ENCODE data around the gene SHC3. TPM values are rescaled to one million over a fixed set of nuclear protein-coding genes. Genes with fewer than 3 reads are reported as not detected.

SHC3 gene
- total and polyA plus RNA-seq, 9 of the 15 experiments (the other 6 are each of a cell fraction or from before 2014, with no cell fraction given), result not detected

- TF ChIP-seq CHD7 (IDR thresholded peaks at IDR 0.05; ENCODE audit: low read depth, low read length) (no peak), RBM17 (IDR thresholded peaks at IDR 0.05; ENCODE audit: borderline replicate concordance, low read depth, low read length) (no peak), TSHZ1 (CRISPR knock-in tag; IDR thresholded peaks at IDR 0.05) (no peak), POLR2B (IDR thresholded peaks at IDR 0.05; ENCODE audit: low read depth, partially characterized antibody) (no peak), ZNF76 (CRISPR knock-in tag; IDR thresholded peaks at IDR 0.05; ENCODE audit: borderline replicate concordance) (no peak), ZNF184 (CRISPR knock-in tag; IDR thresholded peaks at IDR 0.05) (no peak), VEZF1 (CRISPR knock-in tag; IDR thresholded peaks at IDR 0.05) (no peak)
- TF ChIP-seq, protein P1, sequence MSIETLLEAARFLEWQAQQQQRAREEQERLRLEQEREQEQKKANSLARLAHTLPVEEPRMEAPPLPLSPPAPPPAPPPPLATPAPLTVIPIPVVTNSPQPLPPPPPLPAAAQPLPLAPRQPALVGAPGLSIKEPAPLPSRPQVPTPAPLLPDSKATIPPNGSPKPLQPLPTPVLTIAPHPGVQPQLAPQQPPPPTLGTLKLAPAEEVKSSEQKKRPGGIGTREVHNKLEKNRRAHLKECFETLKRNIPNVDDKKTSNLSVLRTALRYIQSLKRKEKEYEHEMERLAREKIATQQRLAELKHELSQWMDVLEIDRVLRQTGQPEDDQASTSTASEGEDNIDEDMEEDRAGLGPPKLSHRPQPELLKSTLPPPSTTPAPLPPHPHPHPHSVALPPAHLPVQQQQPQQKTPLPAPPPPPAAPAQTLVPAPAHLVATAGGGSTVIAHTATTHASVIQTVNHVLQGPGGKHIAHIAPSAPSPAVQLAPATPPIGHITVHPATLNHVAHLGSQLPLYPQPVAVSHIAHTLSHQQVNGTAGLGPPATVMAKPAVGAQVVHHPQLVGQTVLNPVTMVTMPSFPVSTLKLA (conservative IDR thresholded peaks at IDR 0.05), result no peak
These were observed 62.4 kb downstream of the SHC3 start (continued) for GRCh38 chr9:89116064-89116804.
